ENCODE measurements around the gene IL9R.

DNA sequence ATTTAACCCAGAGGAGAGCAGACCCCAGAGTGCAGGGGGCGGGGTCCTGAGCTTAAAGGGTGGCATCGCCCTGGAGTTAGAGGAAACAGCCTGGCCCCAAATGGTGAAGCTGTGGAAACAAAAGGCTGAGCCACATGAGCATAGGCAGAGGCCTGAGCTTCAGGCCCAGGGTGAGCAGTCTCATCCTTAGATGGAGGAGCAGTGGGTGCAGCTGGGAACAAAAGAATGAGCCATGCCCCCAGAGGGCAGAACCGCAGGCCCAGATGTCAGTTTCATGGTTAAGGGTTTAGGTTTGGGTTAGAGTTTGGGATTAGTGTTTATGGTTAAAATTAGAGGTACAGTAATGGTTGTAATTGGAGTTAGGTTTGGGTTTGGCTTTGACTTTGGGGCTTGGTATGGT lies 44.4 kb upstream of the IL9R start:
- no peak for TF ChIP-seq MLLT1 (IDR thresholded peaks at IDR 0.05)
- no peak for TF ChIP-seq POLR2AphosphoS2 (IDR thresholded peaks at IDR 0.05; ENCODE audit: low read depth, low read length)
- TF ChIP-seq ESRRA (IDR thresholded peaks at IDR 0.05; ENCODE audit: low read length) = no peak
- TF ChIP-seq, protein P1, sequence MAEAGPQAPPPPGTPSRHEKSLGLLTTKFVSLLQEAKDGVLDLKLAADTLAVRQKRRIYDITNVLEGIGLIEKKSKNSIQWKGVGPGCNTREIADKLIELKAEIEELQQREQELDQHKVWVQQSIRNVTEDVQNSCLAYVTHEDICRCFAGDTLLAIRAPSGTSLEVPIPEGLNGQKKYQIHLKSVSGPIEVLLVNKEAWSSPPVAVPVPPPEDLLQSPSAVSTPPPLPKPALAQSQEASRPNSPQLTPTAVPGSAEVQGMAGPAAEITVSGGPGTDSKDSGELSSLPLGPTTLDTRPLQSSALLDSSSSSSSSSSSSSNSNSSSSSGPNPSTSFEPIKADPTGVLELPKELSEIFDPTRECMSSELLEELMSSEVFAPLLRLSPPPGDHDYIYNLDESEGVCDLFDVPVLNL (IDR thresholded peaks at IDR 0.05; ENCODE audit: low read depth, low read length) = no peak
- no peak for TF ChIP-seq EZH2 (IDR thresholded peaks at IDR 0.05; ENCODE audit: borderline replicate concordance, control insufficient read depth, low read depth, low read length)
- TF ChIP-seq BCL3 (IDR thresholded peaks at IDR 0.05; ENCODE audit: borderline replicate concordance, insufficient read depth, low read depth, low read length, poor library complexity, severe bottlenecking) = no peak
- TF ChIP-seq NR2C1 (IDR thresholded peaks at IDR 0.05) = no peak

All from GM12878 (cell line).